ENCODE results near the gene CDK8.

The CDK8 gene

DNA sequence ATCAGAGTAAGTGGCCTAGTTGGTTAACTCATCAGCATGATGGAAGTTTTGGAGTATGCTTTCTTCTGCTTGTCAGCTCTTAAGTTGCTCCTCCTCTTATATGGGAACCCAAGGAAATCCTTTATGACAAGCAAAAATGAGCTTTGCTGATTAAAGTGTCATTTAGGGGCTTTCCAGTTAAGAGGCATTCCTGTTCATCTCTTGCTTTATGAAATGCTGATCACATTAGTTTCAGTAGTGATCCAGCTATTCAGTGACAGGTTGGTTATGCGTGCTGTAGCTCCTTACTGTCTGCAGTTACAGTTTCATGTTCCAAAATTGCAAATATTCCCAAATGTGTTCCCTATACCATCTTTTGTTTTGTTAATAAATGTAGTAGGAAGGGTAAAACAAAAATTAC is 146.6 kb downstream of the CDK8 start:
- no peak for DNase-seq

- no peak for DNase-seq
Measured at GRCh38 chr13:26401069-26401468, 147.1 kb downstream of the CDK8 start.

- DNase-seq, result no peak
Measured at GRCh38 chr13:26401578-26402021, 147.7 kb downstream of the CDK8 start.

GRCh38 chr13:26406791-26407190 is 152.9 kb downstream of the CDK8 start:
- no peak for DNase-seq

DNA sequence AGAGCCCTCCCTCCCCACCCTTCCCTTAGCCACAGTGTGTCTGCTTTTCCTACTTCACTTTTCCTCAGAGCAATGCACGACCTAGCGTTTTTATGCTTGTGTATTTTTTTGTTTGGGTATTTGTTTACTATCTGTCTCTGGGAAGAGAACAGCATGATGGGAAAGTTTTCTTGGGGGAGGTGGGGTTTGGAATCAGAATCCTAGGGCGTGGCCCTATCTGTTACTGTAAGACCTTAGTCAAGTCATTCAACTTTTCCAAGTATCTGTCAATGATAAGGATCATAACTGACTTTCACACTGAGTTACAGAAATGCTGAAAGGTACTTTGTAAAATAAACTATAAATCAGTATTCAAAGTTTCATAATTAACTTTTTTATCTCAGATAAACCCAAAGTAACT is 157.3 kb downstream of the CDK8 start:
- no peak for DNase-seq

DNA sequence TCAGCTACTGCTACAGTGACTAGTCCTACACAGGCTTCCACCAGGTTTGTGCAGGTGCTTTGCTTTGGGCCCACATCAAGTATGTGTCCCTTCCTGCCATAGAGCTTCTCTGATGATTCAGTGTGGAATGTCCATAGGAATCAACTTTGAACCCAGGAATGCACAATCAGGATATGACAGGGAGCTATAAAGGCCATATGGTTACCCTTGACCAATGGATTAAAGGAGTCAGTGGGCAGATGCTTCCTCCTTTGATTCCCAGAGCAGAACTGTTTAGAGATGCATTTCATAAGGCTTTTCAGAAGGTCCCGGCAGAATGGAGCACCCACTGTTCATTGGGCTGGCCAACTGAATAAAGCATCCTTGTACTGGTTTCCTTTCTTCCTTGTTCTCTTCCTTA is 158.3 kb downstream of the CDK8 start:
- peak; percentile 22 for DNase-seq

- peak; percentile 18 for DNase-seq
Measured at GRCh38 chr13:26412936-26413716, 159.2 kb downstream of the CDK8 start.

- no peak for DNase-seq
Measured at GRCh38 chr13:26420282-26420960, 166.5 kb downstream of the CDK8 start.

DNA sequence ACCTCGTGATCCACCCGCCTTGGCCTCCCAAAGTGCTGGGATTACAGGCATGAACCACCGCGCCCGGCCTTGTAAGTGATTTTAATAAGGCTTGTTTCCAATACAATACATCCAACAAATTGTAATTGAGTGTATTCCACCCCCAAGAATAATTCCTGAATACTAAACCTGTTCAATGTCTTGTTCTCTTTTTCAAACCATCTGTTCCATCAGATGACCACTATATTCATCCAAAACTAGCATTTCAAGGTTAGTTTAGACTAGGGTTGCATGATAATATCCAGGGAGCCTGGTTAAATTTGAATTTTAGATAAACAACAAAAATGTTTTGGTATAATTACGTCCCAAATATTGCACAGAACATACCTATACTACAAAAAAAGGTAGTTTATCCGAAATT is 168.1 kb downstream of the CDK8 start:
- DNase-seq, result no peak

DNA sequence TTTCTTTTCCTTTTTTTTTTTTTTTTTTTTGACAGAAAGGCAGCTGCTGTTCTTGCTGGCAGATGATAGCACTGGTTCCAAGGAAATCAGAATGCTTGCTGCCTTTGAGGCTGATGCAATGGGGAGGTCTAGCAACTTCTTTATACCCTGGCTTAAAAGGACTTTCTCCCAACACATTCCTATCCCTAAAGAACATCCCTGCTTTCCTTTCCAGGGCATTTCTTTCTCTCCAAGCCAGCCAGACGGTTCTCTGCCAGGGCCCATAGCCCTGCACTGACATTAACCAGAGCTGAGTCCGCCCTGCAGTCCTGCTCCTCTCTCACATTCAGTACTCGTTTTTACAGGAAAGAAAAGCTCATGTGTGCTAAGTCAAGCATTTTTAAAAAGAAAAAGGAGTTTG is 169.7 kb downstream of the CDK8 start:
- DNase-seq, result no peak

DNA sequence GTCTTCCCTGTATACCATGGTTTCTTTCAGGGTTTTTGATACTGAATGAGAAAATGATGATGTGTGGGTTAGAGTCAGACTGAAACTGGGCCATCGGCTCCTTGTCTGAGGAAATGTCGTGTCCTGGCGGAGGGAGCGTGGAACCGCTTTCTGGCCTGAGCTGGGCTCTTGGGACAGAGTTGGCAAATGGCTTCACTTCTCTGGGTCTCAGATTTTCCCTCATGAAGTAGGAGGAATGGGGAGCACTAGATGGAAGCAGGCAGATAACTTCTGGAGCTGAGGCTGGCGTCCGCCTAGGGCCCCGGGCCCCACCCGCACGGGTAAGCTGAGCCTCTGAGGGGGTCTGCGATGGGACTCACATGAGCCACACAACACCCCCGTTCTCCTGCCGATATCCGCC is 170.3 kb downstream of the CDK8 start:
- DNase-seq, result no peak

DNA sequence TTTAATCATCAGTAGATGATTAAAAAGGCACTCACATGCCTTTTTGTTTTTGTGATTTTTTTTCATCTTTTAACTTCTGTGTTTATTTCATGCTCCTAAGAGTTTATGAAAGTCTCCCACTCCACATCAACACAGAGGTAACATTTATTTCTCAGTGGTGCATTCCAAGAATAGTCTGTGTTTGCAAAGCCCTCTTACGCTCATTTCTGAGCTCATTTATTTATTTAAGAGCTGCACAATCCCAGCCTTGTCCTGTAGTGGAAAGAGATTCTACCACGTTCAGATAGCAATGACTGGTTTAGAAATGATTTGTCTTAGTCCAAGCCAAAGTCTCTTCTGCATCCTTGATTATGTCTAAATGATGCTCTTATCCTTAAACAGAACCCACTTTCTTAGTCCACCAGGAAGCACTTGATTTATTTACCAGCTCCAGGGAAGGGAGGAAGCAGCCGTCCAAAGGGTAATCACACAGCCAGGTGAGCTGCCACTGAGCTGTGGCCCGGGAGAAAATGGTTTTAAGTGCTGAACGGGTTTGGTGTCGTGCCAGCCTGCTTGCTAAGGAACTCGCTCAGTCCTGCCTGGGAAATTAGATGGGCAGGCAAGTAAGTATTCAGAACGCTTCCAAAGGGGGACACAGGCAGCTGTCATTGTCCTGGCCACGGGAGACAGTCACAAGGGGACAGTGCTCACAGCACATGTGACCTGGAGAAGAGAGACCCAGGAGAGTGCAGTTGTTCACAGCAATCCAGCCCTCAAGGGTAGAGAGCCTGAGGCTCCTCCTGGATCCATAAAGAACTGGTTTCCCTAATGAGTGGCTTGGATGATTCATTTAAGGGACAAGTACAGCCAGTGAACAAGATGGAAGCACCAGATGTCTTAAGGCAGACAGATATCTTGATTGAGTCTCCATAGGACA is 171.8 kb downstream of the CDK8 start:
- no peak for DNase-seq

- DNase-seq, result no peak
Measured at GRCh38 chr13:26433776-26434175, 179.8 kb downstream of the CDK8 start.

DNA sequence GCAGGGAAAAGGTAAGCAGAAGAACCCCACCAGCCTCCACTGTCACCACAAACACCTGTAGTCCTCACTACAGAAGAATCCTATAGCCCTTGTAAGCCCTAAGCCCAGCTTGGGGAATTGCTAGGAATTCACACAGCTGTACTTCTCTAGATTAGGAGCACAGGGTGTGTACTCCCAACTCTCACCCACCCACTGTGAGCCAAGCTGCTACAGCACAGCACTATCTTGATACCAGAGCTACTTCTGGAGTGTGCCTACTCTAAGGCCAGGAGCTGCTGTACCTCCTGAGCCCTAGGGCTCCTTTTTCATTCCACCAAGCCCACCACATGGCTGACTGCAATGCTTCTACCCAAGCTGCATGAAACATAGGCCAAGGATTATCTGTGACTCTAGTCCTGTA is 181.2 kb downstream of the CDK8 start:
- DNase-seq, result no peak

DNA sequence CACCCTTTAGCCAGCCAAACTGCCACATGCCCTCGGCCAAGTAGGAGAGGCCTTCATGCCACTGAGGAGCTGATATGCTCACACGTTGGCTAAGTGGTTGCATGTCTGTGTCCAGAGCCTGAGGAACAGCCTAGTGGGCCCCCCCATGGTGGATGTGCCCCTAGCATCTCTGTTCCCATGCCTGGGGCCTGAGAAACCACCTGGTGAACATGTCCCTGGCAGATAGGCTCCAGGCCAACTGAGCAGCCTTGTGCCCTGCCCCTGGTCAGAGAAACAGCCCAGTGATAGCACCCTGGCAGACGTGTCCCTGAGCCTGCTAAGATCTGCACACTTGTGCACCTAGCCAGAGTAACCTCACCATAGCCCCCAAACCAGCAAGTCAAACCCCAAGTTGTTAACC is 181.7 kb downstream of the CDK8 start:
- no peak for DNase-seq

DNA sequence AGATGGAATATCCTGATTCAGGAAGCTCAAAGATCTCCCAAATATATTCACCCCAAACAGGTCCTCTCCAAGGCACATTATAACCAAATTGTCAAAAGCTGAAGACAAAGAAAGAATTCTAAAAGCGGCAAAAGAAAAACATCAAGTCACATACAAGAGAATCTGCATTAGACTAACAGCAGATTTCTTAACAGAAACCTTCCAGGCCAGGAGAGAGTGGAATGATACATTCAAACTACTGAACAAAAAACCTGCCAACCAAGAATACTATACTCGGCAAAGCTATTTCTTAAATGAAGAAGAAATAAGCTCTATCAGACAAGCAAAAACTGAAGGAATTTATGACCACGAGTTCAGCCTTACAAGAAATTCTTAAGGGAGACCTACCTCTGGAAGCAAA is 183.0 kb downstream of the CDK8 start:
- DNase-seq, result no peak

DNA sequence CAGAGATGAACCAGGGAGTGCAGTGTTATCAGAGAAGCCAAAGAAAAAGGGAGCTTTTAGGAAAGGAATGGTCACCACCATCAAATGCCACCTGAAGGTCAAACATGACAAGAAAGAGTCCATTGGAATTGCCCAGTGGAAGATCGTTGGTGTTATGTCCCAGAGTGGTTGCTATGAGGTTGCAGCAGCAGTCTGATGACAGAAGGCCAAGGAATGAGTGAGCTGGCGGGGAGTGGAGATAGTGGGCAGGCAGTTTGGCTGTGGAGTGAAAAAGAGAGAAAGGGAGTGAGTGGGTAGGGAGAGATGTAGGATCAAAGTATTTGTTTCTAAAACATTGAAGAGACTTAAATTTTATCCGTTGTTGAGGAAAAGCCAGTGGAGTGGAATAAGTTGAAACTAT is 186.2 kb downstream of the CDK8 start:
- no peak for DNase-seq

- DNase-seq, result no peak
Measured at GRCh38 chr13:26441476-26441875, 187.5 kb downstream of the CDK8 start.

GRCh38 chr13:26442541-26442940 is 188.6 kb downstream of the CDK8 start:
- DNase-seq, result no peak

GRCh38 chr13:26445092-26445491 is 191.2 kb downstream of the CDK8 start:
- peak; percentile 97 for DNase-seq

- no peak for DNase-seq
Measured at GRCh38 chr13:26446751-26447150, 192.8 kb downstream of the CDK8 start.

GRCh38 chr13:26448032-26448431 is 194.1 kb downstream of the CDK8 start:
- no peak for DNase-seq

DNA sequence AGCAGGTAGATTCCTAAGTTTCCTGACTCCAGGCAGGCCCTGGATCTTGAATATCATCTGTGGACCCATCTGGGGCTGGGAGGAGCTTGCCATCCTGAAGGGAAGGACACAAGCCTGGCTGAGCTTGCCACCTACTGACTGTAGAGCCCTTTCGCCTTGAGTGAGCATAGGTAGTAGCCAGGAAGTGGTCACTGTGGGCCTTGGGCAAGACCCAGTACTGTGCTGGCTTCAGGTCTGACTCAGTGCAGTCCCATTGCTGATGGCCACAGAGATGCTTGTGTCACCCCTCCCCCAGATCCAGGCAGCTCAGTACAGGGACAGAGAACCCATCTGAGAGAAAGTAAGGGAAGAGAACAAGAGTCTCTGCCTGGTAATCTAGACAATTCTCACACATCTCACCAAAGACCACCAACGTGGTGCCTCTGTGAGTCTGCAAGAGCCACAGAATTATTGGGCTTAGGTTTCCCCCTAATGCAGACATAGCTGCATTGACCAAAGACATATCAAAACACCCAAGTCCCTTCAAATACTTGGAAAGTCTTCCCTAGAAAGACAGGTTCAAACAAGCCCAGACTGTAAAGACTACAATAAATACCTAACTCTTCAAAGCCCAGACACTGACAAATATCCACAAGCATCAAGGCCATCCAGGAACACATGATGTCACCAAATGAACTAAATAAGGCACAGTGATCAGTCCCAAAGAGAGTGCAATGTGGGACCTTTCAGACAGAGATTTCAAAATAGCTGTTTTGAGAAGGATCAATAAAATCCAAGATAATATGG is 195.3 kb downstream of the CDK8 start:
- no peak for DNase-seq
